SU-DHL-6 (cell line): ENCODE results near the gene PCSK2.

ENCODE experiments used
- CTCF ChIP-seq: fragments of 200-600 bp; sonication (generic); IDR thresholded peaks from one replicate; pipeline ENCODE4 v1.5.1; 2017; ENCODE audit warnings: antibody characterized with exemption, mild to moderate bottlenecking, low read length, moderate library complexity; ENCODE audit not compliant: insufficient read depth, poor library complexity, severe bottlenecking
- EZH2phosphoT487 ChIP-seq: fragments of 200-600 bp; sonication (generic), shearing (Covaris generic); conservative IDR thresholded peaks from 2 replicates; pipeline ENCODE4 v1.6.1; 2018; ENCODE audit warnings: mild to moderate bottlenecking, antibody characterized with exemption, low read length, moderate library complexity, mixed read lengths

GRCh38 chr20:17374086-17374485 lies 147.2 kb downstream of the PCSK2 start:
- TF ChIP-seq CTCF: no peak
- no peak for TF ChIP-seq EZH2phosphoT487
